ENCODE data around the gene RIMBP2.

Gene RIMBP2

GRCh38 chr12:130545475-130545874, 170.6 kb downstream of the RIMBP2 start:
- DNase-seq (ENCODE audit: low read depth): no peak
- TF ChIP-seq MAX (IDR thresholded peaks at IDR 0.05; ENCODE audit: low read depth, low read length) (no peak), MYC (IDR thresholded peaks at IDR 0.05; ENCODE audit: low read depth, low read length) (no peak), CTCF (IDR thresholded peaks at IDR 0.05; ENCODE audit: low read depth, low read length) (no peak), POLR2A (IDR thresholded peaks at IDR 0.05; ENCODE audit: extremely low read depth, insufficient read length) (no peak)
- no peak overlapping the region for H3K4me3 ChIP-seq (ENCODE audit: low read depth, low read length)

GRCh38 chr12:130540376-130540775, 175.7 kb downstream of the RIMBP2 start:
- TF ChIP-seq CTCF (IDR thresholded peaks at IDR 0.05; ENCODE audit: low read depth, low read length) (no peak), MYC (IDR thresholded peaks at IDR 0.05; ENCODE audit: low read depth, low read length) (no peak), POLR2A (IDR thresholded peaks at IDR 0.05; ENCODE audit: extremely low read depth, insufficient read length) (no peak), MAX (IDR thresholded peaks at IDR 0.05; ENCODE audit: low read depth, low read length) (no peak)
- DNase-seq (ENCODE audit: low read depth): no peak

GRCh38 chr12:130538343-130539095, 177.6 kb downstream of the RIMBP2 start:
- H3K4me3 ChIP-seq (ENCODE audit: low read depth, low read length): no peak overlapping the region
- no peak for DNase-seq (ENCODE audit: low read depth)
- TF ChIP-seq POLR2A (IDR thresholded peaks at IDR 0.05; ENCODE audit: extremely low read depth, insufficient read length) (no peak), MYC (IDR thresholded peaks at IDR 0.05; ENCODE audit: low read depth, low read length) (no peak), CTCF (IDR thresholded peaks at IDR 0.05; ENCODE audit: low read depth, low read length) (no peak), MAX (IDR thresholded peaks at IDR 0.05; ENCODE audit: low read depth, low read length) (no peak)

More at GRCh38 chr12:130540376-130540775, 175.7 kb downstream of the RIMBP2 start:
- no peak overlapping the region for H3K4me3 ChIP-seq (ENCODE audit: low read depth, low read length)

GRCh38 chr12:130537655-130538054, 178.4 kb downstream of the RIMBP2 start:
- DNase-seq (ENCODE audit: low read depth): no peak
- TF ChIP-seq POLR2A (IDR thresholded peaks at IDR 0.05; ENCODE audit: extremely low read depth, insufficient read length) (no peak), MYC (IDR thresholded peaks at IDR 0.05; ENCODE audit: low read depth, low read length) (no peak), MAX (IDR thresholded peaks at IDR 0.05; ENCODE audit: low read depth, low read length) (no peak), CTCF (IDR thresholded peaks at IDR 0.05; ENCODE audit: low read depth, low read length) (no peak)

GRCh38 chr12:130537051-130537450, 179.0 kb downstream of the RIMBP2 start:
- no peak for DNase-seq (ENCODE audit: low read depth)
- TF ChIP-seq POLR2A (IDR thresholded peaks at IDR 0.05; ENCODE audit: extremely low read depth, insufficient read length) (no peak), CTCF (IDR thresholded peaks at IDR 0.05; ENCODE audit: low read depth, low read length) (no peak), MAX (IDR thresholded peaks at IDR 0.05; ENCODE audit: low read depth, low read length) (no peak), MYC (IDR thresholded peaks at IDR 0.05; ENCODE audit: low read depth, low read length) (no peak)
- no peak overlapping the region for H3K4me3 ChIP-seq (ENCODE audit: low read depth, low read length)

More at GRCh38 chr12:130537655-130538054, 178.4 kb downstream of the RIMBP2 start:
- H3K4me3 ChIP-seq (ENCODE audit: low read depth, low read length): no peak overlapping the region
